GM10248 (cell line): Measurements from ENCODE around the gene TSNAXIP1.

Source experiments
- CTCF ChIA-PET: fragments of 300-600 bp; sonication (Branson Sonifier 250); formaldehyde crosslinking; extraction: SDS; loops from one replicate; lab custom pipeline; 2021; ENCODE audit warnings: antibody characterized with exemption; lab: Yijun Ruan, JAX
- POLR2A ChIA-PET: fragments of 350-650 bp; sonication (Branson Sonifier 250); formaldehyde crosslinking; extraction: SDS; loops from one replicate; lab custom pipeline; 2020; ENCODE audit warnings: antibody characterized with exemption; lab: Yijun Ruan, JAX
- DNase-seq: peaks from one replicate; pipeline ENCODE4 v3.0.0; 2012; ENCODE audit errors: extremely low spot score
- CTCF ChIP-seq: IDR thresholded peaks from 2 replicates; pipeline ENCODE4 v1.5.1; 2012; ENCODE audit warnings: mild to moderate bottlenecking, low read depth; ENCODE audit errors: extremely low read depth, missing control alignments, control extremely low read depth

Gene TSNAXIP1

GRCh38 chr16:67871256-67871655, 64.6 kb downstream of the TSNAXIP1 start:
- DNase-seq = no peak
- CTCF ChIA-PET = interaction anchor here (1.1 to 1.8 kb wide), 6 partner anchors 9 to 91 kb away, joined by 3 to 12 read pairs (median 6); partner anchors contain the start of gene NRN1L
- POLR2A ChIA-PET = interaction anchor here (0.5 kb wide), 1 partner anchor 35 kb away, joined by 3 read pairs; no protein-coding TSS in a partner anchor
- no peak for TF ChIP-seq CTCF

GRCh38 chr16:67872131-67872630, 65.5 kb downstream of the TSNAXIP1 start:
- ChIA-PET POLR2A (no interaction called here), CTCF (interaction anchor here (1.1 to 1.8 kb wide), 6 partner anchors 10 to 92 kb away, joined by 3 to 12 read pairs (median 6); partner anchors contain the start of gene NRN1L)
- DNase-seq = no peak
- TF ChIP-seq CTCF = no peak

- CTCF ChIA-PET = interaction anchor here (0.9 to 3.9 kb wide), 7 partner anchors 10 to 357 kb away, joined by 3 to 29 read pairs (median 5); partner anchors contain the start of gene NRN1L
- DNase-seq = peak; percentile 96
- POLR2A ChIA-PET = interaction anchor here (0.6 to 0.7 kb wide), 2 partner anchors 18 to 20 kb away, joined by 3 read pairs; partner anchors contain the start of gene PSKH1
- TF ChIP-seq CTCF = no peak
Measured at GRCh38 chr16:67872631-67873434, 66.1 kb downstream of the TSNAXIP1 start, which contains the start of gene EDC4. EDC4 (plus strand) TSS chr16:67873052; CDS start chr16:67873262, 210 bp downstream.

- TF ChIP-seq CTCF = no peak
- DNase-seq = no peak
- ChIA-PET POLR2A (interaction anchor here (0.6 to 0.7 kb wide), 2 partner anchors 17 to 19 kb away, joined by 3 read pairs; partner anchors contain the start of gene PSKH1), CTCF (interaction anchor here (0.9 to 3.9 kb wide), 7 partner anchors 9 to 356 kb away, joined by 3 to 29 read pairs (median 3); partner anchors contain the start of gene NRN1L)
Measured at GRCh38 chr16:67873435-67874370, 67.0 kb downstream of the TSNAXIP1 start.

GRCh38 chr16:67874372-67874771, 67.7 kb downstream of the TSNAXIP1 start:
- DNase-seq = no peak
- POLR2A ChIA-PET = interaction anchor here (0.6 kb wide), 1 partner anchor 19 kb away, joined by 4 read pairs; the partner anchor contains the start of gene PSKH1
- CTCF ChIA-PET = interaction anchor here (1.5 to 3.9 kb wide), 4 partner anchors 9 to 353 kb away, joined by 3 to 29 read pairs (median 14); partner anchors contain the start of gene NRN1L
- TF ChIP-seq CTCF = no peak

GRCh38 chr16:67877064-67877463, 70.4 kb downstream of the TSNAXIP1 start:
- ChIA-PET CTCF (interaction anchor here (1.0 to 1.8 kb wide), 5 partner anchors 9 to 205 kb away, joined by 3 to 6 read pairs (median 4); no protein-coding TSS in a partner anchor), POLR2A (no interaction called here)
- no peak for DNase-seq
- no peak for TF ChIP-seq CTCF
